NCI-H1048 (cell line): ENCODE measurements around the gene MS4A6E.
"Not testable (repeated sequence)": the region's sequence is repeated elsewhere in the genome, so short reads cannot be mapped to it uniquely, and the experiment has no call there.

Experiments
- DNase-seq: peaks from one replicate; lab custom pipeline; 2025; lab: John Stamatoyannopoulos, UW

The MS4A6E gene, protein sequence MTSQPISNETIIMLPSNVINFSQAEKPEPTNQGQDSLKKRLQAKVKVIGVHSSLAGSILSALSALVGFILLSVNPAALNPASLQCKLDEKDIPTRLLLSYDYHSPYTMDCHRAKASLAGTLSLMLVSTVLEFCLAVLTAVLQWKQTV

DNA sequence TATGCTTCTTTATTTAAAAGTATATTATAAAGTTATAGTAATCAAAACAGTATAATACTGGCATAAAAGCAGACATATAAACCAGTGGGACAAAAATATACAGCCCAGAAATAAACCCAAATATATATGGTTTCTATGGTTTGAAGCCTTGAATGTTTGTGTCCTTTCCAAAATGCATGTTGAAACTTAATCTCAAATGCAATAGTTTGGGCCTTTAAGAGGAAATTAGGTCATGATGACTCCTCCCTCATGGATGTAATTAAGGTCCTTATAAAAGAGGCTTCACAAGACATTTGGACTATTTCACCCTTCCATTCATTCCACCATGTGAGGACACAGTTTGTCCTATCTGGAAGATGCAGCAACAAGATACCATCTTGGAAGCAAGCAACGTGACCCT, at the start of gene MS4A6E:
Gene MS4A6E (plus strand): TSS at position 301 of the 400 bp plus-strand sequence. CDS start 7,641 bp downstream, outside the sequence.
- no peak for DNase-seq

GRCh38 chr11:60280412-60280811, 46.6 kb upstream of the MS4A6E start, which contains the start of gene MS4A4A:
Gene MS4A4A (plus strand): TSS chr11:60280666. CDS start chr11:60280676, 10 bp downstream.
- no peak for DNase-seq

- no peak for DNase-seq
These were observed 45.6 kb upstream of the MS4A6E start for GRCh38 chr11:60281485-60281884.

GRCh38 chr11:60282286-60282685, 44.8 kb upstream of the MS4A6E start:
- DNase-seq, result no peak

- DNase-seq, result not testable (repeated sequence)
These were observed 41.5 kb upstream of the MS4A6E start for GRCh38 chr11:60285411-60286126.

- no peak for DNase-seq
These were observed 38.5 kb upstream of the MS4A6E start for GRCh38 chr11:60288531-60288930.

GRCh38 chr11:60292145-60292544, 34.9 kb upstream of the MS4A6E start:
- no peak for DNase-seq

DNA sequence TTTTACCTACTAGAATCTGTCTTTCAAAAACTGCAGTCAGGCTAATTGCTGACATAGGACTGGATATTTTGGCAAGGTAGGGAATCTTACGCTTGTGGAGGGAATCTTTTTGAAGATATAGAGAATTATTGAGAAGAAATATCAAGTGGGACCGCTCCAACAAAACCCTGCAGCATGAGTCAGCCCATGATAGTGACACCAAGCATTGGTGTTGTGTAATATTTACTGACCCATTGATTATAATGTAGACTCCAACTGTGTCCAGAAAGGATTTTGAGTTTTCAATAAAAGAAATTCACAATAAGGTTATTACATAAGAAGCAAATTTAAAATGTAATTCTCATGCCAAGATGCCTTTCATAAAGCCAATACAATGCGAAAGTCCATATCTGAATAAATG, 25.9 kb upstream of the MS4A6E start:
- no peak for DNase-seq

DNA sequence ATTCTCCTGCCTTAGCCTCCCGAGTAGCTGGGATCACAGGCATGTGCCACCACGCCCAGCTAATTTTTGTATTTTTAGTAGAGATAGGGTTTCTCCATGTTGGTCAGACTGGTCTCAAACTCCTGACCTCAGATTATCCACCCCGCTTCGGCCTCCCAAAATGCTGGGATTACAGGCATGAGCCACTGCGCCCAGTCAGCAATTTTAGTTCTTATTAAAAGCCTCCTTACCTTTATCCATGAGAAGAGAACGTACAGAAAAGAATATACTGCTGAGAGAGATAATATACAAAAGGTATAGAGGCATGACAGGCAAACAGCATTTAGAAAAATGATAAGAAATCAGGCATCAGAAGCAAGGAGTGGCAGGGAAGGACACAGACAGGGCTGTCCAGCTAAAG, 25.2 kb upstream of the MS4A6E start:
- DNase-seq, result not testable (repeated sequence)

- no peak for DNase-seq
These were observed 23.4 kb upstream of the MS4A6E start for GRCh38 chr11:60303661-60304060.

- no peak for DNase-seq
These were observed 21.0 kb upstream of the MS4A6E start for GRCh38 chr11:60305906-60306619.

- DNase-seq, result no peak
These were observed 19.4 kb upstream of the MS4A6E start for GRCh38 chr11:60307507-60308195.

DNA sequence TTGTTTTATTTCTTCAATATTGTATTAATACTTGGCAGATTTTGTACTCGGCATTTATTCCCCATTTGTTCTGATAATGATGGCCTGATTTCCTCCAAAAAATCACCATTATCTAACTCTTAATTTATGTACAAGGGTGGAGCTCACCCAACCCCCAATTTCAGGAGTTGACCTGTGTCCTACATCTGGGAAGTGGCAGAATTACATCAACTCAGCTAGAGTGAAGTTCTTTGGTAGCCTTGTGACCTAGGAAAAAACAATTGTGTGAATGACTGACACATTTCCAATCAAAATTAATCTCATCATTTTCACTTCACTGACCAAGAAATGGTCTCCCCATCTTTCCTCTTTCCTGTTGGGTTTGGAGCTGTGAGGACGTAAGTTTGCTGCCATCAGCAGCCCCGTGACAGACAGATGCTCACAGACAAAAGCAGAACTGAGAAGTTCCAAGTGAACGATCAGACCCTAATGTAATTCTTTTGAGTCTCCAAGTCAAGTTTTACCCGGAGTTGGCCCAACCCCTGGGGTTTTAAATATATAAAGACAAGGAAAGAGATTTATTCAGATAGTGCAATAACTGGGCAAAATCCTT, 16.6 kb upstream of the MS4A6E start:
- DNase-seq, result no peak

GRCh38 chr11:60314635-60315321, 12.3 kb upstream of the MS4A6E start:
- no peak for DNase-seq

- no peak for DNase-seq
These were observed 11.2 kb upstream of the MS4A6E start for GRCh38 chr11:60315871-60316270.

DNA sequence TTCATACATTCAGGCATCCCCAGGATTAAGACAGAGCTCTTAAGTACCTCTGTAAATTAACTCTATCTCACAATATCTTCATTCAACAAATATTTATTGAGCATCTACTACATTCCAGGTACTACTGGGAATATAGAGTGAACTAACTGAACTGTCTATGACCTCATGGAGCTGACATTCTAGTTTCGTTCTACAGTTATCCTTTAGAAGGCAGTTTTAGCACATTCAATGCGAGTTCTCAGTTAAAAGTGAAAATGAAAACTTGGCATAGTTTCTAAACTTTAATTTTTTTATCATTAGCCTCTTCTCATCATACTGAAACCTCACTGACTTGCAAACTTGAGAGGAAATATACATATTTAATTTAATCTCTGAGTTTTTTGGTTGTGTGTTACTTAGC, 10.7 kb upstream of the MS4A6E start:
- DNase-seq, result no peak

DNA sequence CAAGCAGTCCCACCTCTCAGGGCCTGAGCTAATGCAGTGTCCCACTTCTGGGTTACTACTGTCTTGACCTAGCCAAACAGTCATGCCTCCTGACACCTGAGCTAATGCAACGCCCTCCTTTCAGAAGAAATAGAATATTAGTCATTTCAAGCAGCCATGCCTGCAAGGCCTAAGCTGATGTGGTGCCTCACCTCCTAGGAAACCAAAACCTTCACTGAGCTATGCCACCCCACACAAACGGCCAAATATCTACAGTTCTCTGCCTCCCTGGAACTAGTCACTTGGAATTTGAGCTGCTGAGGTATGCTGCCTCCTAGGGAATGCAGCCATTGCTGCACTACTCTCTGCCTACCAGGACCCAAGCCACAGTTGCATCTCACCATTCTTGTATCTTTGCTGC, 8.3 kb upstream of the MS4A6E start:
- no peak for DNase-seq

GRCh38 chr11:60321051-60321450, 6.0 kb upstream of the MS4A6E start:
- no peak for DNase-seq

DNA sequence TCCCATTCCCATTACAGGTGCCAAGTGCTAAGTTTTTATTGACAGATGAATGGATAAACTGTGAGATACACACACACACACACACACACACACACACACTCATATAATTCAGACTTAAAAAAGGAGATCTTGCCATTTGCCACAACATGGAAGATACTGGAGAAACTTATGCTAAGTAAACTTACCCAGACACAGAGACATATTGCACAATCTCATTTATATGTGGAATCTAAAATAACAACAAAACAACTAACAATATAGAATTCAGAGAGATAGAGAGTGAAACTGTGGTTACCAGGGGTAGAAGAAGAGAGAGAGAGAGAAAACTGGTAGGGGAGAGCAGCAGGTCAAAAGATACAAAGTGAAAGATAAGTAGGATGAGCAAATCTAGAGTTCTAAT, 1.4 kb downstream of the MS4A6E start:
- no peak for DNase-seq

GRCh38 chr11:60332846-60333245, 5.8 kb downstream of the MS4A6E start:
- no peak for DNase-seq

DNA sequence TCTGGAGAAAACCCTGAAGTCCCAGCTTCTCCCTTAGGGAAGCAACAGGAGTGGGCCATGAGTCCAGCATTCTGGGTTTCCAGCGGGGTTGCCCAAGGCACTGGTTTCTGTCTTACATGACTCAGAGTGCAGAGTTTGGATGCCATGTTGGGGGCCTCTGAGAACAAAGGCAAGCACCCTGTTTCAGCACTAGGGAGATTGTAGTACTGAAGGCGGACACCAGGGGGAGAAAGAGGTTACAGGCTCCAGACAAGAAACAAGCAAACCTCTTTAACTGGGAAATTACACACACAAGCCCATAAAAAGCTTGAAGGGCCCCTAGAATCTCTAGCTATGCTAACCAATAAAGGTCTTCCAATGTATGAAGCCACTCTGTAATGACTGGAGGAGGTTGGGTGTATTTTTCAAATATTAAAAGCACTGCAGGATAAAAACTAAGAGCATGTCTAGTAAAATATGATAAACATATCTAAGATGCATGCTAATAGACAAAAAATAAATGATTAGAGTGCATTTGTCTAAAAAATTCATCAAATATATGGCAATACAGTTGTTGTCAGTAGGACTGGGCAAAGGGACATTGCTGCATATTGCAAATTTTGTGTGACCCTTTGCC, 7.1 kb downstream of the MS4A6E start:
- peak; percentile 3 for DNase-seq
